ENCODE data around the gene PATE1. TPM values are rescaled to one million over a fixed set of nuclear protein-coding genes. Genes with fewer than 3 reads are reported as not detected.

Gene PATE1
- total RNA-seq, 1 experiment from 2014 or later: not detected

DNA sequence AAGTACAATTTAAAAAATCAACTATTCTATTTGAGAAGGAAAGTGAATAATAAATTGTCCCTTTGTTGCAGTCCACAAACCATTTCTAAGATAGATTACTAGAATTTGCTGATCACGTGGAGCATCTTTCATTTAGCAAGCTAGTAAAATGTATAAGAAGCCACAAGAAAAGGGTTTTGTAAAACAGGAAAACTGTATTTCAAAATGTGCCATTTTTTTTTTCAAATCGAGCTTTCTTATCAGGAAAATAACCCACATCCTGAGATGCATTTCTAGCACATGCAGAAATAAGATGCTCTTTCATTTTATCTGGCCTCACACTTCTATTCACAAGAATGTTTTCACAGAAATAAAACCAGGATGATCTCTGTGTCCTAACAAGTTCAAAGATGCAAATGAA lies 38.6 kb downstream of the PATE1 start:
- DNase-seq (ENCODE audit: low spot score): no peak
- in situ Hi-C loops (cut with HindIII; ENCODE audit: low sequenced_read_pairs): no loop called here

DNA sequence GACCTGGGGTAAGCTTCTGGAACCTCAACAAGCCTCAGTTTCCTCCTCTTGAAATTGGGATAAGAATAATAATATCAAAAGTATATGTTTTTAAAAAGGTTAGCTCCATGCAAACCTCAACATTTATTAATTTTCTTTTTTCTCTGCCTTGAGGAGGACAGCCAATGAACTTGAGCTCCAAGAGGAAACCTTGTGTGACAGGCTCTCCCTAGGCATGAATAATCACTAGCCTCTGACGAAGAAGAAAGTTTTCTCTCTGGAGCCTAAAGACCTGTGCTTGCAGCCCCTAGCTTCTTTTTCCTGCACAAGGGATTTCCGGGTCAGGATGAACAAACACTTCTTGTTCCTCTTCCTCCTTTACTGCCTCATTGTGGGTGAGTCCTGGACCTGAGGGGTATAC lies 41.7 kb downstream of the PATE1 start, which contains the start of gene PATE3:
PATE3 (plus strand) TSS at position 301 of the 400 bp plus-strand sequence; CDS start at position 326, 25 bp downstream.
- no peak for DNase-seq (ENCODE audit: low spot score)
- in situ Hi-C loops (cut with HindIII; ENCODE audit: low sequenced_read_pairs): no loop called here

DNA sequence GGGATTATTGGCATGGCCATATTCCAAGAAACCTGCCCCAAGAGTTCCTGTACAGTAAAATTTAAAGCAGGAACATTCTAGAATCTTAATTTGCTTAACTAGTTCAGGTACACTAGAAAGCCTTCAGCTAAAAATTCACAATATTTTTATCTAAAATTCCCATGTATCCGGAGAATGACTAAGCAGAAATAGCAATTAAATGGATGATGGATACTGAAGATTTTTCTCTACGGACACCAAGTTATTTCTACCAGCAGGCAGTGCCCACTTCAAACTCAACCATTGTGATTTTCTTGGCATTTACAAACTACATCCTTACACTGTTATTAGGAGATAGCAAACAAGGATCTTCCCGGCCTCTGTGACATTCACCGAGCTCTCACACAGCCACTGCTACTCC lies 44.7 kb downstream of the PATE1 start:
- DNase-seq (ENCODE audit: low spot score): no peak
- in situ Hi-C loops (cut with HindIII; ENCODE audit: low sequenced_read_pairs): no loop called here

DNA sequence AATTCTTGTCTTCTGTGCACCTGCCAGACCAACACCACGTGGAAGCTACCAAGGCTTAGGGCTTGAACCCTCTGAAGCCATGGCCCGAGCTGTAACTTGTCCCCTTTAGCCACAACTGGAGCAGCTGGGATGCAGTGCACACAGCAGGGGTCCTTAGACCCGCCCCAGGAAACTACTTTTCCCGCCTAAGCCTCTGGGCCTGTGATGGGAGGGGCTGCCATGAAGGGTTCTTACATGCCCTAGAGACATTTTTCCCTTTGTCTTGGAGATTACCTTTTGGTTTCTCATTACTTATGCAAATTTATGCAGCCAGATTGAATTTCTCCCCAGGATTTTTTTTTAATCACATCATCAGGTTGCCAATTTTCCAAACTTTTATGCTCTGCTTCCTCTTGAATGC lies 51.6 kb downstream of the PATE1 start:
- in situ Hi-C loops (cut with HindIII; ENCODE audit: low sequenced_read_pairs): no loop called here
- DNase-seq (ENCODE audit: low spot score): no peak

Other genes with a start within 250 kb of the PATE1 start
- 49.4 and 50.5 TPM in 2 replicates for gene EI24, start 176.8 kb upstream of the PATE1 start, total RNA-seq (2014; rRNA removed; shearing (Covaris generic))
- 44.1 and 87.2 TPM in 2 replicates for gene STT3A, start 153.4 kb upstream of the PATE1 start, total RNA-seq (2014; rRNA removed; shearing (Covaris generic))
- gene CHEK1, start 121.1 kb upstream of the PATE1 start, total RNA-seq (2014; rRNA removed; shearing (Covaris generic)): 42.5 and 65.3 TPM in 2 replicates
- not detected in 2 replicates for gene ACRV1, start 65.4 kb upstream of the PATE1 start, total RNA-seq (2014; rRNA removed; shearing (Covaris generic))
- not detected in 2 replicates for gene PATE2, start 32.5 kb downstream of the PATE1 start, total RNA-seq (2014; rRNA removed; shearing (Covaris generic))
- gene PATE3, start 41.8 kb downstream of the PATE1 start, total RNA-seq (2014; rRNA removed; shearing (Covaris generic)): not detected in 2 replicates
- gene PATE4, start 87.0 kb downstream of the PATE1 start, total RNA-seq (2014; rRNA removed; shearing (Covaris generic)): not detected in 2 replicates
- 1.4 and 4.3 TPM in 2 replicates for gene HYLS1, start 141.4 kb downstream of the PATE1 start, total RNA-seq (2014; rRNA removed; shearing (Covaris generic))
- 12.1 and 16.3 TPM in 2 replicates for gene PUS3, start 156.9 kb downstream of the PATE1 start, total RNA-seq (2014; rRNA removed; shearing (Covaris generic))
- gene DDX25, start 158.2 kb downstream of the PATE1 start, total RNA-seq (2014; rRNA removed; shearing (Covaris generic)): 0.18 TPM in 1 of 2 replicates, not detected in the other
- gene VSIG10L2, start 199.8 kb downstream of the PATE1 start, total RNA-seq (2014; rRNA removed; shearing (Covaris generic)): not detected in 2 replicates

Measured in G401 (cell line).